Adipocyte (in vitro differentiated cells): Measurements from ENCODE around the gene FGF22.

Source experiments
- DNase-seq: peaks from one replicate; pipeline ENCODE4 v3.0.0-alpha.2; 2015; ENCODE audit warnings: low read depth
- H3K27me3 ChIP-seq: replicated peaks from 2 replicates; pipeline ENCODE4 v1.7.0; 2013; ENCODE audit warnings: mild to moderate bottlenecking, low read length, moderate library complexity; ENCODE audit not compliant: control insufficient read depth, insufficient read depth
- H3K36me3 ChIP-seq: 2 replicates; pipeline ENCODE4 v1.7.0; 2013; ENCODE audit warnings: low read length, mild to moderate bottlenecking, moderate library complexity; ENCODE audit not compliant: control insufficient read depth, insufficient read depth, severe bottlenecking
- H3K4me1 ChIP-seq: 2 replicates; pipeline ENCODE4 v1.7.0; 2013; ENCODE audit warnings: mild to moderate bottlenecking, low read length, moderate library complexity; ENCODE audit not compliant: control insufficient read depth, insufficient read depth
- H3K4me3 ChIP-seq: 2 replicates; pipeline ENCODE4 v1.7.0; 2013; ENCODE audit warnings: mild to moderate bottlenecking, low read length, moderate library complexity
- H3K9ac ChIP-seq: 2 replicates; pipeline ENCODE4 v1.7.0; 2013; ENCODE audit warnings: mild to moderate bottlenecking, low read length, moderate library complexity
- H3K9me3 ChIP-seq: 2 replicates; pipeline ENCODE4 v1.7.0; 2013; ENCODE audit warnings: mild to moderate bottlenecking, low read length, moderate library complexity; ENCODE audit not compliant: control insufficient read depth

FGF22 gene

DNA sequence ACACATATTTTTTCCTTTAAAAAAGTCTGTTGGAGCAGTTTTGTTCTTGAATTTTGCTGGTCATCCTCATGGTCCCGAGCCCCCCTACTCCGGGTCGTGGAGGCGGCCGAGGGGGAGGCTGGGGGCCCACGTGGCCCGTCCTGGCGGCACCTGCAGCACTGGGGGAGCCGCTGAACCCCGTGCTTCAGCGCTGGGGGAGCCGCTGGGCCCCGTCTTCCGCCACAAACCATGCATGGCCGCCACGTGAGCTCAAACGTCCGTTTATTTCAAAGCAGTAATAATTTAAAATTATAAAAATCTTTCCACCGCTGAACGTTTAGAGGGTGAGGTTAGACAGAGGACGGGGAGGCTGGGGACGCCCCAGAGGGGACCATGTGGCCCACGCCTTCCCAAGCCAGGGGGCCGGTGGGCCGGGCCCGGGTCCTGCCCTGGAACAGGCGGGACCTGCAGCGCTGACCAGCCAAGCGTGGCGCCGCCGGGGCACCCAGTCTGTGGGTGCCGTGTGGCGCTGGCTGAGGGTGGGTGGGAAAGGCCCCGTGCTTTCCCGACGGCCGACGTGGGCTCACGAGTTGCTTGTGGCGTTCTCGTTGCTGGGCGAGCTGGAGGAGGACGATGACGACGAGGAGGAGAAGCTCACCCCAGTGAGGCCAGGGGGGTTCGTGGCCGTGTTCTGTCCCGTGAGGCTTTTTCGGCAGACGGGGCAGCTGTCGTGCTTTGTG is 8.0 kb downstream of the FGF22 start:
- Histone ChIP-seq H3K4me1 (no peaks in the 10 kb centered on the region), H3K36me3 (peaks cover 57% of the 10 kb centered on the region), H3K9me3 (no peaks in the 10 kb centered on the region), H3K4me3 (no peak overlapping the region), H3K9ac (no peak overlapping the region), H3K27me3 (no peaks in the 10 kb centered on the region)
- no peak for DNase-seq

DNA sequence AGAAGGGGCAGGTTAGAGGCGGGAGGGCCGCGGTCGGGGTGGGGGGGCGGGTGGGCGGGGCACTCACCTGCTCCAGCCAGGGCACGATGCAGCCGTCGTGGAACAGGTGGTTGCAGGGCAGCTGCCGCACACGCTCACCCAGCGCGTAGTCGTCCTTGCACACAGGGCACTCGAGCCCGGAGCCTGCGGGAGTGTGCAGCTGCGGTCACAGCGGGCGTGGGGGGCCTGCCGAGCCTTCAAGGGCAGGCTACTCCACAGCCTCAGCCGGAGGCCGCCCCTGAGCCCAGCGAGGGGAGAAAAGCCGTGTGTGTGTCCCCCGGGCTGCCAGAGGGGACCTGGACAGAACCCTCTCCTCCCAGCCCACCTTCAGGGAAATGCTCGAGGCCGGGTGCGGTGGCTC is 8.6 kb downstream of the FGF22 start:
- H3K9ac ChIP-seq, result no peak overlapping the region
- DNase-seq, result no peak
- peaks cover 61% of the 10 kb centered on the region for H3K36me3 ChIP-seq

DNA sequence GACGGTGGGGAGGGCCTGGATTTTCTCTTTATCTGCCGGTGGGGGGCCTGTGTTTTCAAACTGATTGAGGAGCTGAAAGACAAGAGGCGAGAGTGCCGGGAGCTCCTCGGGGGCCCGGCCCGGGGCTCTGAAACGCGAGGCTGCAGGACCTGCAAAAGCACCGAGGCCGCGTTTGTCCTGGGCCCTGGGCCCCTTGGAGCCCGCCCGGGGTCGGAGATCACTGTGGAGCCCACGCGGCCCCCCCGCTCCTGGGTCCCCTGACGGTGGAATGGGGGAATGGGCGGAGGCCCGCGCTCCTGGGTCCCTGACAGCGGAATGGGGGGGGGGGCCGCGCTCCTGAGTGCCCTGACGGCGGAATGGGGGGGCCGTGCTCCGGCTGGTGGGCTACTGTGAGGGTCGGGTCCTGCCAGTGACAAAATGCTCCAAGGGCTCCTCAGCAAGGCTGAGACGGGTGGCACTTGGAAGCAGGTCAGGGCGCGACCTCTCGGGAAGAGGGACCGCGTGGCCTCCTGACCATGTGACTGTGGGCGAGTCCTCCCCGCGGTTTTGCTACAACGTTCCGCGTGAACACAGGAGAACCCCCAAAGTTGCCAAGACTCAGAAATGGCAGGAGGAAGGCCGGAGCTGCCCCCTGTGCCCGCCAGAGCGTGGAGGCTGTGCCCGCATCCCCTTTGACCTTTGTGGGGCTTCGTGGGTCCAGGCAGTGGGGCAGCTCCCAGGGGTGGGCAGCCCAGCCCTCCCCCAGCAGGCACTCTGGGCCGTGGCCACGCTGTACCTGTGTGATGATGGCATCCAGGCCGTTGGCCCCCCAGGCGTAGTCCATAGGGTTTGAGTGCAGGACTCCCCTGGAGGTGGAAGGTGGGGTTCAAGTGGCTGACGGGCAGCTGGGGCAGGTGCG is 9.5 kb downstream of the FGF22 start:
- Histone ChIP-seq H3K4me1 (no peaks in the 10 kb centered on the region), H3K36me3 (peaks cover 69% of the 10 kb centered on the region), H3K4me3 (no peak overlapping the region), H3K27me3 (no peaks in the 10 kb centered on the region), H3K9me3 (no peaks in the 10 kb centered on the region), H3K9ac (no peak overlapping the region)
- DNase-seq, result no peak

More for the DNA sequence above, 8.6 kb downstream of the FGF22 start:
- Histone ChIP-seq H3K4me3 (no peak overlapping the region), H3K9me3 (no peaks in the 10 kb centered on the region), H3K27me3 (no peaks in the 10 kb centered on the region), H3K4me1 (no peaks in the 10 kb centered on the region)

DNA sequence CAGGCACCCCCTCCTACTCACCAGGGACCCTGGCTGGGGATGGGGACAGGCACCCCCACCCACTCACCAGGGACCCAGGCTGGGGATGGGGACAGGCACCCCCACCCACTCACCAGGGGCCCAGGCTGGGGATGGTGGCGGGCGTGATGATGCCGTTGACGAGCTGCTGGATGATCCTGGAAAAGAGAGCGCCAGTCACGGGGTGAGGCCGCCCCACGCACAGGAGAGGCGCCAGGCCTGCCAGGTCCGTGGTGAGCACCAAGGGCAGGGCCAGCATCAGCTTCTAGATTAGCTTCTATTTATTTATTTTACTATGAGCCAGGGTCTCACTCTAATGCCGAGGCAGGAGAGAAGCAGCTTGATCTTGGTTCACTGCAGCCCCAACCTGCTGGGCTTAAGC is 10.4 kb downstream of the FGF22 start:
- Histone ChIP-seq H3K9ac (no peak overlapping the region), H3K4me3 (no peak overlapping the region), H3K4me1 (no peaks in the 10 kb centered on the region), H3K9me3 (no peaks in the 10 kb centered on the region), H3K36me3 (peaks cover 66% of the 10 kb centered on the region), H3K27me3 (no peaks in the 10 kb centered on the region)
- DNase-seq, result no peak

DNA sequence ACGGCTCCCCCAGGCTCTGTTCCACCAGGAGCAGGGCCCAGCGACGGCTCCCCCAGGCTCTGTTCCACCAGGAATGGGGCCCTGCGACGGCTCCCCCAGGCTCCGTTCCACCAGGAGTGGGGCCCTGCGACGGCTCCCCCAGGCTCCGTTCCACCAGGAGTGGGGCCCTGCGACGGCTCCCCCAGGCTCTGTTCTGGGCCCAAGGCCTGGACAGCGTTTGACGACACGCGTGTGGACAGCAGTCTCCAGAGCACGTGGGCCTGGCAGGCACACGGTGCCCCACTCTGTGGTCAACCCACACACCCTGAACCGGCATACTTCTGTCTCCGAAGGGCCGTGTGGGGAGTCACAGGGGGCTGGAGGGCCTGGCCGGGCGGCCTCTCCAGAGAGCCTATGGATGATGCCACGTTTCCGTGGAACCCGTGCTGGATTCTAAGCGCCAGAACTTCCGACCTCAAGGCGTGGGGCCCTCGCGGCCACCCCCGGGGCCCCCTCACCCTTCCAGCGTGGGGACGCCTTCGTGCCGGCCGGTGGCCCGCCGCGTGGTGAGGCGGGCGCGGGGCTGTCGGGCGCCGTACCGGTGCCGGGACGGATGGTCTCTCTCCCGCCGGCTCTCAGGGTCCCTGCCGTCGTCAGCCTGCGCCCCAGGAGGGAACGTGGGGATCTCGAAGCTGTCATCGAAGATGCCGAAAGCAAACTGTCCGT is 11.6 kb downstream of the FGF22 start:
- no peak overlapping the region for H3K9ac ChIP-seq
- H3K4me1 ChIP-seq, result no peaks in the 10 kb centered on the region
- peaks cover 62% of the 10 kb centered on the region for H3K36me3 ChIP-seq
- no peaks in the 10 kb centered on the region for H3K9me3 ChIP-seq
- H3K27me3 ChIP-seq, result no peaks in the 10 kb centered on the region
- no peak overlapping the region for H3K4me3 ChIP-seq
- no peak for DNase-seq

DNA sequence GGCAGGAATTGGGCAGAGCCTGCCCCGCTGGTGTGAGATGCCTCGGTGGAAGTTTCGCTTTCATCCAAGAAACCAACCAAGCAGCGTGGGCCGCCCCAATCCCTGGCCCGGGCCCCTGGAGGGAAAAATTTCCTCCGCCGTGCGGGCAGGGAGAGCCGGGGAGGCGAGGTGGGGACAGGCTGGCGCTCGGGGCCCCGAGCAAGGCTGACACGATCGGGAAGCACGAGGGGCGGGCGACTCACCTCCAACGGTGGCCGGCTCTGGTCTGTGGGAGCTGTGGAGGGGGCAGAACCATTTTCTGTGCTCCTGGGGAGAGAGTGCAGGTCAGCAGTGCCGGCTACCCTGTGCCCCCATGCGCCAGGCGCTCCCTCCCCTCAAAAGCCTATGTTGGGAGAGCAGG is 12.3 kb downstream of the FGF22 start:
- no peaks in the 10 kb centered on the region for H3K4me1 ChIP-seq
- no peaks in the 10 kb centered on the region for H3K27me3 ChIP-seq
- H3K36me3 ChIP-seq, result peaks cover 57% of the 10 kb centered on the region
- no peak overlapping the region for H3K4me3 ChIP-seq
- no peak for DNase-seq
- no peak overlapping the region for H3K9ac ChIP-seq
- no peaks in the 10 kb centered on the region for H3K9me3 ChIP-seq

DNA sequence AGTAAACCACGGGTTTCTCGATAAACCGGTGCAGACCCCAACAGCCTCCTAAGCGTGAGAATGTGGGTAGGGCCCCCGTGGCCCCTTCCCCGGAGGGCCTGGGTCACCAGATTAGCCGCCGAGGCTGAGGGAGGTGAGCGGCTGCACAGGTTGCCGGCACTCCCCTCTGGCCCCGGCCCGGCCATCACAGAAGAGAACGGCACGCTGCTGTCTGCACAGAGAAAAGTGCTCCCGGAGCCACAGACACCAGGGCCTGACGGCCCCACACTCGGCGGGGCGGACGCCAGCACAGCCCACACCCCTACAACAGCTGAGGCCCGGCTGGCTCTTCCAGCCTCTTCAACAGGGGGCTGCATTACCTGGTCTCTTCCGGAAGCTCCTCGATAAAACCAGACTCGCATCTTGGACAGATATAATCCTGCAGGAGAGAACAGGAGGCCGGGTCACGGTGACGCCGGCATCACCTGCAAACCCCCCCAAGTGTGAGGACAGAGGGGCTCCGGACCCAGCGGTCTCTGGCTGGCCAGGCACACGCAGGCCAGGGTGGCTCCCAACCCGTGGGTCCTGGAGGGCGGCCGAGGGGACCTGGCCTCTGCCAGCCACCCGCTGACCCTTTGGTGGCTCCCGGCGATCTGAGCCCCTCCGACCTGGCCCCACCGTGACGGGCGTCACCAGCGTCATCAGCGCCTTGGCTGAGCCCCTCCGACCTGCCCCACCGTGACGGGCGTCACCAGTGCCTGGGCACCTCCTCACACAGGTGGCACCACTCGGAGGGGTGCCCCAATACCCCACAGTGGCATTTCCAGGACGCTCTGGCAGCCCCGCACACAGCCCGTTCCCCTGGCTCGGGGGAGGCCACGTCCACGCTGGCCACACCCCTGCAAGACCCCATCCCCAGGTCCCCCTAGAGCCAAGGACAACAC is 13.0 kb downstream of the FGF22 start:
- Histone ChIP-seq H3K4me3 (no peak overlapping the region), H3K9ac (no peak overlapping the region), H3K36me3 (peaks cover 54% of the 10 kb centered on the region), H3K4me1 (no peaks in the 10 kb centered on the region), H3K9me3 (no peaks in the 10 kb centered on the region), H3K27me3 (no peaks in the 10 kb centered on the region)
- DNase-seq, result no peak

DNA sequence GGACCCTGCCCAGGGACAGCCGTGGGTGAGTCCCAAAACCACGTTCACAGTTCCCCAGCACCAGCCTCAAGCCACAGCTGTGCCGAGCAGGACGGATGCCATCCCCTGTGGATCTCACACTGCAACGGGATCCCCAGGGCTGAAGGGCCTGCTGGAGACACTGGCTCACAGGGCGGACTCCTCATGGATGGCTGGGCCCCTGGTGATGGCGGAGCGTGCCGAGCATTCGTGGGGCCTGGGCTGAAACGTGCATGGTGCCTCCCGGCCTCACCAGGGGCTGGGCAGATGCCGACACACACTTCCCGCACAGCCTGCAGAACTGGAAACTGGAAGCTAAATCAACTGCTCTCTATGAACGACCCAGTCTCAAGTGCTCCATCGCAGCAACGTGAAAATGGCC is 13.7 kb downstream of the FGF22 start:
- no peaks in the 10 kb centered on the region for H3K27me3 ChIP-seq
- H3K9me3 ChIP-seq, result no peaks in the 10 kb centered on the region
- peaks cover 1% of the 10 kb centered on the region for H3K4me1 ChIP-seq
- H3K36me3 ChIP-seq, result peaks cover 49% of the 10 kb centered on the region
- DNase-seq, result no peak
- no peak overlapping the region for H3K4me3 ChIP-seq
- H3K9ac ChIP-seq, result no peak overlapping the region

DNA sequence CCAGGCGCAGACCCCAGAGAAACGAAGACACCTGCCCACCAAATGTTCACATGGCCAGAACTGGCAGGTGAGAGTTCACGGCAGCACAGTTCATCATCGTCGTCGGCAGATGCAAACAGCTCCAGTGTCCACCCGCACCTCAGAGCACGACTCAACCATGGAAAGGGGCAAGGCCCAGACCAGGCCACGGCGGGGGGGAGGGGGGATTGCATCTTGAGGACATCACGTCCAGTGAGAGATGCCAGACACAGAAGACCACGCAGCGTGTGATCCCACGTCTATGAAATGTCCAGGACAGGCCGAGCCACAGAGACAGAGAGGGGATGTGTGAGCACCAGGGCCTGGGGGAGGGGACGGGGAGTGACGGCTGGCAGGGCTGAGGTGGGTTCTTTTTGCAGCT is 16.0 kb downstream of the FGF22 start:
- H3K9ac ChIP-seq, result no peak overlapping the region
- H3K4me3 ChIP-seq, result no peak overlapping the region
- H3K9me3 ChIP-seq, result no peaks in the 10 kb centered on the region
- DNase-seq, result no peak
- peaks cover 23% of the 10 kb centered on the region for H3K4me1 ChIP-seq
- H3K27me3 ChIP-seq, result no peaks in the 10 kb centered on the region
- H3K36me3 ChIP-seq, result peaks cover 39% of the 10 kb centered on the region

DNA sequence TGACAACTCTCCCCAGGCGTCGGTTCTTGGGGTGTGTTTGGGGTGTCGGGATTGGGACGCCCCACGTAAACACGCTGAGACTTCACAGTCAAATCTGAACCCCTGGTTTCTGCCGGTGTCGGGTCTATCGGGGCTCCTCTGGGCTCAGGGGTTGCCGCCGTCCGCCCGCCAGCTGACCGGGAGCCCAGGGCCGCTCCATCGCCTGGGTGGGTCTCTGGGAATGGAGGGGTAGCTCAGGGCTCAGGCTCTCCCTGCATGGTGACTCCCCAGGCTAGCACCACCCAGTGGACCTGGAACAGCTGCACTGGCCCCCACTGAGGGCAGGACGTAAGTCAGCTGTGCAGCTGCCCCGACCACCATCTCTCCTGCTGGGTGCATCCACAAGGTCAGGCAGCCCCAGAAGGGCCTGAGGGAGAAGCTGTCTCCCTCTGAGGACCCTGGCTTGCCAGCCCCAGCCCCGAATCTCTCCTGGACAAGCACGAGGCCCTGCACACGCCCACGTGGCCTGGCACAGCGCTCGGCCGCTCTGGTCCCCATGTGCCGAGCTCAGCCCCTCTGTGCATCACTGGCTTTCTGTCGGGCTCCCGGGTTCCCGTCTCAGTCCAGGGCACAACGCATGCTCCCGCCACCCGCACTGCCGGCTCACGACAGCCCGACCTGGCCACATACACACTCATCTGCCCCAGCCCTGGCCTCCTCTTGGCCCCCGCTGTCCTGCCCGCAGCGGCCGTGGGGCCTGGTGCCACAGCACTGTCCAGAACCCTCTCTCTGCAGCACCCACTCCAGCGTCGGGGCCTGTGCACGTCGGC is 17.3 kb downstream of the FGF22 start:
- no peaks in the 10 kb centered on the region for H3K27me3 ChIP-seq
- DNase-seq, result no peak
- H3K4me3 ChIP-seq, result no peak overlapping the region
- no peak overlapping the region for H3K9ac ChIP-seq
- no peaks in the 10 kb centered on the region for H3K9me3 ChIP-seq
- H3K4me1 ChIP-seq, result peaks cover 35% of the 10 kb centered on the region
- peaks cover 27% of the 10 kb centered on the region for H3K36me3 ChIP-seq
